SH-SY5Y (cell line): Measurements from ENCODE around the gene MACC1.

Experiments
- GATA2 ChIP-seq: IDR thresholded peaks from 2 replicates; pipeline ENCODE4 v1.6.1; 2011; ENCODE audit warnings: mild to moderate bottlenecking, low read depth, low read length
- GATA3 ChIP-seq: IDR thresholded peaks from 2 replicates; pipeline ENCODE4 v1.6.1; 2011; ENCODE audit warnings: low read depth, mild to moderate bottlenecking, low read length, moderate library complexity

GRCh38 chr7:20102982-20103381 lies 114.2 kb downstream of the MACC1 start:
- TF ChIP-seq GATA2 (no peak), GATA3 (no peak)
